Prostate gland (tissue), 2 donors: ENCODE results near the gene PRDX2.

Experiments used
- POLR2A ChIP-seq: fragments of 450-650 bp; IDR thresholded peaks from one replicate; pipeline ENCODE4 v1.6.1; 2016; ENCODE audit warnings: antibody characterized with exemption, mild to moderate bottlenecking
- TF ChIP-seq, protein P1 (sequence below), 4 experiments: fragments of 200-600 bp in 2 of 4; fragments of 450-650 bp in 2 of 4; sonication (generic) in 2 of 4; IDR thresholded peaks; 1 replicate in 3 of 4; 2 replicates in 1 of 4; pipeline ENCODE4 v1.5.1; 2016 to 2019; ENCODE audit warnings: antibody characterized with exemption in 4 of 4, mild to moderate bottlenecking in 2 of 4, moderate library complexity in 2 of 4

DNA sequence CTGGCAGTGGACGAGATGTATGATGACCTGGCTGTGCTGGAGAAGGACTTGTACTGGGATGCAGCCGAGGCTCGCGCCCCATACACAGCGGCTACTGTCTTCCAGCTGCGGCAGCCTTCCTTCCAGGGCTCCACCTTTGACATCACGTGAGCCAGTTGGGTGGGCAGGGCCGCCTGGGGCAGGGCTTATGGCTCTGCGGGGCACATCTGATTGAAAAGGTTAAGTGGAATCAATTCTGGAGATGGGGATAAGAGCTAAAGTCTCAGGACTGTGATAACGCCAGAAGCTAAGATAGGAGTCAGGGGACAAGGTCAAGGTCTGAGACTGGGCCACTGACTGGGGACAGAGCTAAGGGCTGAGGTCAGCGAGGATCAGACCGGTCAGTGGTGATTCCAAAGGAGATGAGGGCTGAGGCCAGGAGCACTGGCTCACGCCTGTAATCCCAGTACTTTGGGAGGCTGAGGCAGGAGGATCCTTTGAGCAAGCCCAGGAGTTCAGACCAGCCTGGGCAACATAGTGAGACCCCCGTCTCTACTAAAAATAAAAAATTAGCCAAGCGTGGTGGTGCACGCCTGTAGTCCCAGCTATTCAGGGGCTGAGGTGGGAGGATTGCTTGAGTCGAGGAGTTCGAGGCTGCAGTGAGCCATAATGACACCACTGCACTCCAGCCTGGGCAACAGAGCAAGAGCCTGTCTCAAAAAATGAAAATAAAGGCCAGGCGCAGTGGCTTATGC lies 45.3 kb downstream of the PRDX2 start:
- TF ChIP-seq, protein P1, sequence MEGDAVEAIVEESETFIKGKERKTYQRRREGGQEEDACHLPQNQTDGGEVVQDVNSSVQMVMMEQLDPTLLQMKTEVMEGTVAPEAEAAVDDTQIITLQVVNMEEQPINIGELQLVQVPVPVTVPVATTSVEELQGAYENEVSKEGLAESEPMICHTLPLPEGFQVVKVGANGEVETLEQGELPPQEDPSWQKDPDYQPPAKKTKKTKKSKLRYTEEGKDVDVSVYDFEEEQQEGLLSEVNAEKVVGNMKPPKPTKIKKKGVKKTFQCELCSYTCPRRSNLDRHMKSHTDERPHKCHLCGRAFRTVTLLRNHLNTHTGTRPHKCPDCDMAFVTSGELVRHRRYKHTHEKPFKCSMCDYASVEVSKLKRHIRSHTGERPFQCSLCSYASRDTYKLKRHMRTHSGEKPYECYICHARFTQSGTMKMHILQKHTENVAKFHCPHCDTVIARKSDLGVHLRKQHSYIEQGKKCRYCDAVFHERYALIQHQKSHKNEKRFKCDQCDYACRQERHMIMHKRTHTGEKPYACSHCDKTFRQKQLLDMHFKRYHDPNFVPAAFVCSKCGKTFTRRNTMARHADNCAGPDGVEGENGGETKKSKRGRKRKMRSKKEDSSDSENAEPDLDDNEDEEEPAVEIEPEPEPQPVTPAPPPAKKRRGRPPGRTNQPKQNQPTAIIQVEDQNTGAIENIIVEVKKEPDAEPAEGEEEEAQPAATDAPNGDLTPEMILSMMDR (IDR thresholded peaks at IDR 0.05), result no peak
- TF ChIP-seq POLR2A, result no peak
